HepG2 (cell line): ENCODE results near the gene TMCO6. TPM values are rescaled to one million over a fixed set of nuclear protein-coding genes. Genes with fewer than 3 reads are reported as not detected.

Experiments
- AHDC1 ChIP-seq: sonication (generic); formaldehyde crosslinking; IDR thresholded peaks from 2 replicates; pipeline ENCODE4 v1.5.1; 2020; ENCODE audit warnings: mild to moderate bottlenecking, missing genetic modification reagents, borderline replicate concordance
- CBX5 ChIP-seq: sonication (generic); formaldehyde crosslinking; IDR thresholded peaks from 2 replicates; pipeline ENCODE4 v1.4.0; 2020; ENCODE audit warnings: missing genetic modification reagents, borderline replicate concordance
- CREB1 ChIP-seq, 2 experiments: fragments of 450-650 bp in 1 of 2; IDR thresholded peaks; 2 replicates each; pipeline ENCODE4 v1.6.1; 2016 to 2017; ENCODE audit warnings: control low read depth in 1 of 2, mild to moderate bottlenecking in 1 of 2, missing compliant biosample characterization in 1 of 2, missing genetic modification characterization in 1 of 2
- ETS1 ChIP-seq: sonication (generic); formaldehyde crosslinking; IDR thresholded peaks from 2 replicates; pipeline ENCODE4 v1.4.0; 2020; ENCODE audit warnings: missing genetic modification reagents
- HOMEZ ChIP-seq: IDR thresholded peaks from 2 replicates; pipeline ENCODE4 v1.6.1; 2016; ENCODE audit warnings: low read depth
- JARID2 ChIP-seq: sonication (generic); formaldehyde crosslinking; IDR thresholded peaks from 2 replicates; pipeline ENCODE4 v1.8.1; 2023; ENCODE audit warnings: missing genetic modification reagents, inconsistent platforms; ENCODE audit not compliant: insufficient replicate concordance
- MLX ChIP-seq: IDR thresholded peaks from 2 replicates; pipeline ENCODE4 v1.6.1; 2016
- PHF8 ChIP-seq: sonication (generic); formaldehyde crosslinking; IDR thresholded peaks from 2 replicates; pipeline ENCODE4 v1.5.0; 2020; ENCODE audit warnings: missing genetic modification reagents
- SCMH1 ChIP-seq: sonication (generic); formaldehyde crosslinking; IDR thresholded peaks from 2 replicates; pipeline ENCODE4 v1.9.0; 2021; ENCODE audit warnings: missing genetic modification reagents, mild to moderate bottlenecking, borderline replicate concordance
- ZBTB33 ChIP-seq: sonication (generic); formaldehyde crosslinking; IDR thresholded peaks from 2 replicates; pipeline ENCODE4 v1.4.0; 2020; ENCODE audit warnings: missing genetic modification reagents
- ZNF205 ChIP-seq: IDR thresholded peaks from 2 replicates; pipeline ENCODE4 v1.6.1; 2018; ENCODE audit warnings: missing biosample characterization, missing genetic modification reagents
- ZNF414 ChIP-seq: sonication (generic); formaldehyde crosslinking; IDR thresholded peaks from 2 replicates; pipeline ENCODE4 v1.5.0; 2020; ENCODE audit warnings: missing genetic modification reagents
- ZNF451 ChIP-seq: sonication (generic); formaldehyde crosslinking; IDR thresholded peaks from 2 replicates; pipeline ENCODE4 v1.5.0; 2020; ENCODE audit warnings: mild to moderate bottlenecking, missing genetic modification reagents
- ZNF576 ChIP-seq: sonication (generic); formaldehyde crosslinking; IDR thresholded peaks from 2 replicates; pipeline ENCODE4 v1.4.0; 2020; ENCODE audit warnings: mild to moderate bottlenecking, missing genetic modification reagents
- ZNF678 ChIP-seq: sonication (generic); formaldehyde crosslinking; IDR thresholded peaks from 2 replicates; pipeline ENCODE4 v1.4.0; 2020; ENCODE audit warnings: mild to moderate bottlenecking, missing genetic modification reagents
- ZNF782 ChIP-seq: sonication (generic); formaldehyde crosslinking; IDR thresholded peaks from 2 replicates; pipeline ENCODE4 v1.4.0; 2020; ENCODE audit warnings: missing genetic modification reagents, mild to moderate bottlenecking, borderline replicate concordance
- polyA plus RNA-seq, 8 experiments: library from polyadenylated mRNA; depleted of rRNA in 3 of 8; stranded (reverse) in 7 of 8; unstranded in 1 of 8; fragments of >200 nt; fragmentation: Illumina TruSeq in 4 of 8; extraction: Trizol in 4 of 8; gene quantifications; 2 replicates each; pipeline versions ENCODE4 v1.2.1 to v1.2.3, GENCODE V29; 2011 to 2016; ENCODE audit warnings: low read depth in 4 of 8, missing spikeins in 1 of 8, mixed read lengths in 1 of 8; ENCODE audit not compliant: insufficient read depth in 1 of 8
- total RNA-seq, 5 experiments: library from RNA; depleted of rRNA; stranded (reverse); fragments of >200 nt; fragmentation: Illumina TruSeq; extraction: Trizol; gene quantifications; 2 replicates each; pipeline ENCODE4 v1.2.3, GENCODE V29; 2016; ENCODE audit warnings: low read depth in 1 of 5

TMCO6 gene
- total and polyA plus RNA-seq, 2 of the 13 experiments (the other 11 are each of a cell fraction or from before 2014, with no cell fraction given) = 16.6 to 28.2 TPM

- TF ChIP-seq ZBTB33 (CRISPR knock-in tag) = no peak
- TF ChIP-seq ZNF782 (CRISPR knock-in tag) = no peak
- TF ChIP-seq MLX (CRISPR knock-in tag) = peak; percentile 49; the same call in 1 of the 2 replicates
- TF ChIP-seq ZNF678 = no peak
- TF ChIP-seq HOMEZ (CRISPR knock-in tag) = peak; percentile 79; the same call in 1 of the 2 replicates
- no peak for TF ChIP-seq ETS1 (CRISPR knock-in tag)
- no peak for TF ChIP-seq ZNF414 (CRISPR knock-in tag)
- no peak for TF ChIP-seq PHF8 (CRISPR knock-in tag)
- TF ChIP-seq ZNF205 (CRISPR knock-in tag) = 0 out of 2 replicates have a peak, but pooled peaks have one; percentile 32
- TF ChIP-seq ZNF451 (CRISPR knock-in tag) = no peak
- TF ChIP-seq ZNF576 (CRISPR knock-in tag) = no peak
- peak; percentile 66; the same call in 1 of the 2 replicates for TF ChIP-seq AHDC1 (CRISPR knock-in tag)
- TF ChIP-seq CREB1 (IDR thresholded peaks at IDR 0.05) = no peak
- TF ChIP-seq CREB1 (CRISPR knock-in tag; IDR thresholded peaks at IDR 0.05) = peak; percentile 75
- TF ChIP-seq JARID2 (CRISPR knock-in tag) = no peak
- no peak for TF ChIP-seq SCMH1 (CRISPR knock-in tag)
- TF ChIP-seq CBX5 = no peak
Measured at GRCh38 chr5:140607031-140607430, 32.2 kb upstream of the TMCO6 start (continued).
